ENCODE results near the gene HSPB9.

- TF ChIP-seq CTCF (tag by site-specific recombination; IDR thresholded peaks at IDR 0.05) (no peak), ZBTB7A (tag by site-specific recombination; IDR thresholded peaks at IDR 0.05; ENCODE audit: low read depth) (no peak), ZNF792 (tag by site-specific recombination; IDR thresholded peaks at IDR 0.05) (no peak), MYNN (tag by site-specific recombination; IDR thresholded peaks at IDR 0.05; ENCODE audit: borderline replicate concordance) (no peak), REST (tag by site-specific recombination; IDR thresholded peaks at IDR 0.05) (no peak), ZNF132 (tag by site-specific recombination; IDR thresholded peaks at IDR 0.05; ENCODE audit: borderline replicate concordance) (no peak)
Observed at GRCh38 chr17:42171831-42172230, 49.2 kb downstream of the HSPB9 start.

All from HEK293 (cell line).